ENCODE data around the gene PTH1R. TPM values are rescaled to one million over a fixed set of nuclear protein-coding genes. Genes with fewer than 3 reads are reported as not detected.
"Not testable (repeated sequence)": the region's sequence is repeated elsewhere in the genome, so short reads cannot be mapped to it uniquely, and the experiment has no call there.

Gene PTH1R
- polyA plus RNA-seq, 1 experiment = 2.1 TPM

GRCh38 chr3:46910166-46910760, 32.7 kb downstream of the PTH1R start:
- TF ChIP-seq CTCF (IDR thresholded peaks at IDR 0.05; ENCODE audit: insufficient read depth, low read depth, low read length) = no peak
- Histone ChIP-seq H3K27me3 (ENCODE audit: control insufficient read depth, insufficient read depth, low read length) (no peaks in the 10 kb centered on the region), H3K4me3 (ENCODE audit: low read depth, low read length) (no peak overlapping the region), H3K36me3 (ENCODE audit: control insufficient read depth, insufficient read depth, low read length) (no peaks in the 10 kb centered on the region)
- ChIA-PET POLR2A (no interaction called here), CTCF (interaction anchor here (0.7 to 2.4 kb wide), 31 partner anchors 9 to 452 kb away, joined by 3 to 28 read pairs (median 6); partner anchors contain the start of genes PTH1R and TMIE)
- DNase-seq (ENCODE audit: low read depth) = no peak

GRCh38 chr3:46910914-46911313, 33.4 kb downstream of the PTH1R start:
- CTCF ChIA-PET = interaction anchor here (0.8 to 1.6 kb wide), 4 partner anchors 25 to 206 kb away, joined by 3 to 4 read pairs (median 4); no protein-coding TSS in a partner anchor
- not testable (repeated sequence) for H3K4me3 ChIP-seq (ENCODE audit: low read depth, low read length)

GRCh38 chr3:46912986-46913385, 35.5 kb downstream of the PTH1R start:
- CTCF ChIA-PET = interaction anchor here (0.9 to 3.1 kb wide), 6 partner anchors 10 to 425 kb away, joined by 3 to 13 read pairs (median 5); no protein-coding TSS in a partner anchor

More at GRCh38 chr3:46910914-46911313, 33.4 kb downstream of the PTH1R start:
- H3K36me3 ChIP-seq (ENCODE audit: control insufficient read depth, insufficient read depth, low read length); DNase-seq (ENCODE audit: low read depth); H3K27me3 ChIP-seq (ENCODE audit: control insufficient read depth, insufficient read depth, low read length); POLR2A ChIA-PET: not testable (repeated sequence)

GRCh38 chr3:46913644-46914043, 36.1 kb downstream of the PTH1R start:
- Histone ChIP-seq H3K36me3 (ENCODE audit: control insufficient read depth, insufficient read depth, low read length) (peaks cover 2% of the 10 kb centered on the region), H3K27me3 (ENCODE audit: control insufficient read depth, insufficient read depth, low read length) (no peaks in the 10 kb centered on the region), H3K4me3 (ENCODE audit: low read depth, low read length) (no peak overlapping the region)
- CTCF ChIA-PET = interaction anchor here (0.5 to 3.1 kb wide), 7 partner anchors 10 to 457 kb away, joined by 3 to 13 read pairs (median 5); no protein-coding TSS in a partner anchor
- POLR2A ChIA-PET = interaction anchor here (0.6 kb wide), 1 partner anchor 96 kb away, joined by 4 read pairs; no protein-coding TSS in a partner anchor
- TF ChIP-seq CTCF (IDR thresholded peaks at IDR 0.05; ENCODE audit: insufficient read depth, low read depth, low read length) = no peak
- no peak for DNase-seq (ENCODE audit: low read depth)

More at GRCh38 chr3:46912986-46913385, 35.5 kb downstream of the PTH1R start:
- no peak overlapping the region for H3K4me3 ChIP-seq (ENCODE audit: low read depth, low read length)
- TF ChIP-seq CTCF (IDR thresholded peaks at IDR 0.05; ENCODE audit: insufficient read depth, low read depth, low read length) = no peak
- H3K36me3 ChIP-seq (ENCODE audit: control insufficient read depth, insufficient read depth, low read length) = peaks cover 1% of the 10 kb centered on the region; the same call in 1 of the 2 replicates
- no peak for DNase-seq (ENCODE audit: low read depth)
- POLR2A ChIA-PET = no interaction called here
- H3K27me3 ChIP-seq (ENCODE audit: control insufficient read depth, insufficient read depth, low read length) = no peaks in the 10 kb centered on the region

- ChIA-PET POLR2A (no interaction called here), CTCF (interaction anchor here (0.6 to 3.1 kb wide), 7 partner anchors 21 to 455 kb away, joined by 3 to 13 read pairs (median 3); no protein-coding TSS in a partner anchor)
- Histone ChIP-seq H3K36me3 (ENCODE audit: control insufficient read depth, insufficient read depth, low read length) (peaks cover 5% of the 10 kb centered on the region), H3K4me3 (ENCODE audit: low read depth, low read length) (no peak overlapping the region), H3K27me3 (ENCODE audit: control insufficient read depth, insufficient read depth, low read length) (no peaks in the 10 kb centered on the region)
- TF ChIP-seq CTCF (IDR thresholded peaks at IDR 0.05; ENCODE audit: insufficient read depth, low read depth, low read length) = no peak
- DNase-seq (ENCODE audit: low read depth) = no peak
Observed at GRCh38 chr3:46914849-46915248, 37.3 kb downstream of the PTH1R start.
